ENCODE results near the gene TPM4. TPM values are rescaled to one million over a fixed set of nuclear protein-coding genes. Genes with fewer than 3 reads are reported as not detected.

Gene TPM4
- total RNA-seq, 1 donor = 1,233 TPM

GRCh38 chr19:16100524-16100923, 24.2 kb downstream of the TPM4 start:
- Histone ChIP-seq H3K4me2 (ENCODE audit: insufficient read depth, low read length) (no peak overlapping the region), H3K27me3 (ENCODE audit: insufficient read depth, low read length) (no peaks in the 10 kb centered on the region), H3K27ac (ENCODE audit: low read depth, low read length) (peak overlapping the region; percentile 5), H3K79me2 (ENCODE audit: insufficient read depth, low read length) (peaks cover 22% of the 10 kb centered on the region), H3K9me3 (ENCODE audit: low read depth, low read length) (no peaks in the 10 kb centered on the region), H3K36me3 (ENCODE audit: insufficient read depth, low read length) (peaks cover 81% of the 10 kb centered on the region), H3K4me3 (ENCODE audit: insufficient read depth, low read length) (no peak overlapping the region), H4K20me1 (ENCODE audit: insufficient read depth, low read length) (peaks cover 49% of the 10 kb centered on the region), H2AFZ (ENCODE audit: low read length) (no peak overlapping the region), H3K4me1 (ENCODE audit: insufficient read depth, low read length) (no peaks in the 10 kb centered on the region)
- no peak for TF ChIP-seq CTCF (IDR thresholded peaks at IDR 0.05; ENCODE audit: extremely low read depth, low read depth, low read length)
- DNase-seq (ENCODE audit: insufficient read length, low spot score, missing footprints) = no peak

GRCh38 chr19:16104722-16105121, 28.4 kb downstream of the TPM4 start:
- Histone ChIP-seq H3K27ac (ENCODE audit: low read depth, low read length) (no peak overlapping the region), H3K4me1 (ENCODE audit: insufficient read depth, low read length) (no peaks in the 10 kb centered on the region), H3K9me3 (ENCODE audit: low read depth, low read length) (no peaks in the 10 kb centered on the region), H3K4me3 (ENCODE audit: insufficient read depth, low read length) (no peak overlapping the region), H3K79me2 (ENCODE audit: insufficient read depth, low read length) (peaks cover 6% of the 10 kb centered on the region), H4K20me1 (ENCODE audit: insufficient read depth, low read length) (peaks cover 22% of the 10 kb centered on the region), H3K36me3 (ENCODE audit: insufficient read depth, low read length) (peaks cover 41% of the 10 kb centered on the region), H2AFZ (ENCODE audit: low read length) (no peak overlapping the region), H3K4me2 (ENCODE audit: insufficient read depth, low read length) (no peak overlapping the region), H3K27me3 (ENCODE audit: insufficient read depth, low read length) (no peaks in the 10 kb centered on the region)
- TF ChIP-seq CTCF (IDR thresholded peaks at IDR 0.05; ENCODE audit: extremely low read depth, low read depth, low read length) = no peak
- DNase-seq (ENCODE audit: insufficient read length, low spot score, missing footprints) = peak; percentile 15

- no peaks in the 10 kb centered on the region for H3K79me2 ChIP-seq (ENCODE audit: insufficient read depth, low read length)
- no peak overlapping the region for H3K27ac ChIP-seq (ENCODE audit: low read depth, low read length)
- no peaks in the 10 kb centered on the region for H3K4me1 ChIP-seq (ENCODE audit: insufficient read depth, low read length)
- peaks cover 11% of the 10 kb centered on the region for H4K20me1 ChIP-seq (ENCODE audit: insufficient read depth, low read length)
- H3K4me2 ChIP-seq (ENCODE audit: insufficient read depth, low read length) = no peak overlapping the region
- no peak for TF ChIP-seq CTCF (IDR thresholded peaks at IDR 0.05; ENCODE audit: extremely low read depth, low read depth, low read length)
- H3K9me3 ChIP-seq (ENCODE audit: low read depth, low read length) = no peaks in the 10 kb centered on the region
- H2AFZ ChIP-seq (ENCODE audit: low read length) = no peak overlapping the region
- H3K36me3 ChIP-seq (ENCODE audit: insufficient read depth, low read length) = peaks cover 27% of the 10 kb centered on the region
- DNase-seq (ENCODE audit: insufficient read length, low spot score, missing footprints) = peak; percentile 88
- no peak overlapping the region for H3K4me3 ChIP-seq (ENCODE audit: insufficient read depth, low read length)
- H3K27me3 ChIP-seq (ENCODE audit: insufficient read depth, low read length) = no peaks in the 10 kb centered on the region
These were observed 29.8 kb downstream of the TPM4 start for GRCh38 chr19:16106121-16106520.

- Histone ChIP-seq H3K27me3 (ENCODE audit: insufficient read depth, low read length) (no peaks in the 10 kb centered on the region), H3K27ac (ENCODE audit: low read depth, low read length) (peak within 1 kb of the TSS; percentile 93), H3K36me3 (ENCODE audit: insufficient read depth, low read length) (no peaks in the 10 kb centered on the region), H3K4me2 (ENCODE audit: insufficient read depth, low read length) (peak within 1 kb of the TSS; percentile 88), H3K9me3 (ENCODE audit: low read depth, low read length) (no peaks in the 10 kb centered on the region), H3K4me3 (ENCODE audit: insufficient read depth, low read length) (peak within 1 kb of the TSS; percentile 99), H3K4me1 (ENCODE audit: insufficient read depth, low read length) (peaks cover 11% of the 10 kb centered on the region), H2AFZ (ENCODE audit: low read length) (peak within 1 kb of the TSS; percentile 94), H3K79me2 (ENCODE audit: insufficient read depth, low read length) (peaks cover 42% of the 10 kb centered on the region), H4K20me1 (ENCODE audit: insufficient read depth, low read length) (peaks cover 24% of the 10 kb centered on the region)
- peak; percentile 74 for TF ChIP-seq CTCF (IDR thresholded peaks at IDR 0.05; ENCODE audit: extremely low read depth, low read depth, low read length)
- peak; percentile 100 for DNase-seq (ENCODE audit: insufficient read length, low spot score, missing footprints)
These were observed 35.0 kb downstream of the TPM4 start, which contains the start of gene RAB8A for GRCh38 chr19:16111160-16111908. TSS of gene RAB8A (plus strand) at chr19:16111889. CDS start at chr19:16111902, 13 bp downstream.
